NT2/D1 (cell line): ENCODE measurements around the gene DLX4.

Experiments
- SUZ12 ChIP-seq: IDR thresholded peaks from 2 replicates; pipeline ENCODE4 v1.6.1; 2011; ENCODE audit not compliant: insufficient read length, insufficient read depth; ENCODE audit errors: extremely low read depth
- YY1 ChIP-seq: IDR thresholded peaks from 2 replicates; pipeline ENCODE4 v1.6.1; 2011; ENCODE audit not compliant: insufficient read length, insufficient read depth
- ZNF274 ChIP-seq: IDR thresholded peaks from 2 replicates; pipeline ENCODE4 v1.6.1; 2011; ENCODE audit warnings: mild to moderate bottlenecking, low read depth, low read length

DNA sequence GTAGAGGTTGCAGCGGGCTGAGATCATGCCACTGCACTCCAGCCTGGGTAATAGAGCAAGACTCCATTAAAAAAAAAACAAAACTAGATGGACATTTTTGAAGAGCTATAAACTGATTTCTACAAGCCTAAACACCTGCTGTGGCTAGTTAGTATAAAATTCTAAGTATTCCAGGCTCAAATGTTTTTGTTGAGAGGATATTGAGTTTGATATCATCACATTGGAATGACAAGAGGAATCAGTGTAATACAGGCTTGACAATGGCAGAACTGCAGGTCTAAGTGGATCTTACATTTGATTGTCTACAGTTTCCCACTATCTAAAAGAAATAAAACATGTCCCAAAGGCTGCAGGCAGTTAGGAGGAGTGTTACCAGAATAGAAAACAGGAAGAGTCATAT is 49.9 kb downstream of the DLX4 start:
- TF ChIP-seq ZNF274, result no peak
- TF ChIP-seq YY1, result no peak
- TF ChIP-seq SUZ12, result no peak
